H1 (cell line): ENCODE measurements around the gene PLLP. TPM values are rescaled to one million over a fixed set of nuclear protein-coding genes. Genes with fewer than 3 reads are reported as not detected.

ENCODE experiments used
- BCL11A ChIP-seq, 2 experiments: IDR thresholded peaks; one replicate each; pipeline ENCODE4 v1.6.1; 2011; ENCODE audit warnings: low read depth in 2 of 2, low read length in 2 of 2, mild to moderate bottlenecking in 2 of 2
- KDM1A ChIP-seq: fragments of 200-600, 300-600 bp; sonication (generic); IDR thresholded peaks from 2 replicates; pipeline ENCODE4 v1.7.1; 2016; ENCODE audit warnings: mild to moderate bottlenecking, low read length, borderline replicate concordance
- RNF2 ChIP-seq: fragments of 200-900, 300-1000 bp; sonication (generic); IDR thresholded peaks from 2 replicates; pipeline ENCODE4 v1.7.1; 2016; ENCODE audit warnings: borderline replicate concordance, low read depth, mild to moderate bottlenecking, antibody characterized with exemption, low read length; ENCODE audit not compliant: poor library complexity, severe bottlenecking; ENCODE audit errors: missing control alignments
- RXRA ChIP-seq: IDR thresholded peaks from 2 replicates; pipeline ENCODE4 v1.6.1; 2011; ENCODE audit warnings: low read depth, mild to moderate bottlenecking, low read length, moderate library complexity; ENCODE audit not compliant: insufficient read depth
- SP1 ChIP-seq: IDR thresholded peaks from 2 replicates; pipeline ENCODE4 v1.6.1; 2011; ENCODE audit warnings: low read depth, low read length
- SUZ12 ChIP-seq: fragments of 200-600 bp; sonication (generic); IDR thresholded peaks from 2 replicates; pipeline ENCODE4 v1.6.1; 2012; ENCODE audit warnings: mild to moderate bottlenecking, inconsistent platforms, low read length, moderate library complexity, mixed read lengths
- TCF12 ChIP-seq: IDR thresholded peaks from 2 replicates; pipeline ENCODE4 v1.6.1; 2011; ENCODE audit warnings: low read depth, mild to moderate bottlenecking, low read length
- ZNF274 ChIP-seq: IDR thresholded peaks from 2 replicates; pipeline ENCODE4 v1.7.0; 2012; ENCODE audit warnings: low read length, borderline replicate concordance; ENCODE audit errors: extremely low read depth
- polyA plus RNA-seq, 7 experiments: library from polyadenylated mRNA; depleted of rRNA in 3 of 7; stranded (reverse) in 5 of 7; unstranded in 2 of 7; fragments of >200 nt in 5 of 7; fragments of 200-250 nt in 2 of 7; gene quantifications; 1 replicate in 5 of 7; 2 replicates in 1 of 7; 4 replicates in 1 of 7; pipeline versions ENCODE4 v1.2.1 to v1.2.3, GENCODE V29; 2011 to 2013; ENCODE audit warnings: missing spikeins in 2 of 7, mixed read lengths in 2 of 7
- total RNA-seq: library from RNA; stranded (reverse); fragmentation: NEBNext Ultra II Directional; extraction: Animal tissue kit (Norgen Biotek cat#: 25700); gene quantifications from 2 replicates; pipeline ENCODE4 v1.2.1, GENCODE V29; 2021

The PLLP gene
- total and polyA plus RNA-seq, 2 of the 8 experiments (the other 6 are each of a cell fraction or from before 2014, with no cell fraction given): 2.9 to 10.6 TPM

GRCh38 chr16:57284209-57284951, at the start of gene PLLP (continued):
- TF ChIP-seq KDM1A (no peak), SP1 (no peak), SUZ12 (peak; percentile 35; the same call in 1 of the 2 replicates), RXRA (no peak), BCL11A (IDR thresholded peaks at IDR 0.05; ENCODE audit: low read depth in 2 of 2, low read length in 2 of 2) (no peak), RNF2 (peak; percentile 43), TCF12 (peak; percentile 51; the same call in 1 of the 2 replicates), ZNF274 (no peak)
- TF ChIP-seq, all 59 proteins: peak for 16
